Right atrium auricular region (tissue), 2 donors: ENCODE results near the gene DGKZ. TPM values are rescaled to one million over a fixed set of nuclear protein-coding genes. Genes with fewer than 3 reads are reported as not detected.

Experiments used
- DNase-seq: peaks from one replicate; pipeline ENCODE4 v3.0.0-alpha.2; 2019; ENCODE audit warnings: low spot score
- H3K27ac ChIP-seq, 2 donors: fragments of 200-600 bp; sonication (generic); 1 replicate in 1 of 2; 2 replicates in 1 of 2; pipeline ENCODE4 v1.5.1; 2016 to 2019
- H3K27me3 ChIP-seq, 2 donors: fragments of 200-600 bp; sonication (generic); one replicate each; pipeline versions ENCODE4 v1.5.1 to v1.6.0; 2017 to 2019
- H3K36me3 ChIP-seq: fragments of 200-600 bp; sonication (generic); one replicate; pipeline ENCODE4 v1.5.1; 2016
- H3K4me1 ChIP-seq, 2 donors: fragments of 200-600 bp; sonication (generic); one replicate each; pipeline versions ENCODE4 v1.5.1 to v1.6.0; 2017 to 2019
- H3K4me3 ChIP-seq, 2 donors: fragments of 200-600 bp; sonication (generic); 1 replicate in 1 of 2; 2 replicates in 1 of 2; pipeline ENCODE4 v1.5.1; 2017 to 2019; ENCODE audit warnings: mild to moderate bottlenecking in 1 of 2, moderate library complexity in 1 of 2
- H3K9me3 ChIP-seq, 2 donors: fragments of 200-600 bp; sonication (generic); one replicate each; pipeline ENCODE4 v1.5.1; 2019
- CTCF ChIP-seq, 2 donors: fragments of 200-600 bp; sonication (generic); IDR thresholded peaks; one replicate each; pipeline ENCODE4 v1.5.1; 2019; ENCODE audit warnings: antibody characterized with exemption in 2 of 2
- total RNA-seq, 2 donors: library from RNA; depleted of rRNA; stranded (reverse); fragments of >200 nt; gene quantifications; one replicate each; pipeline ENCODE4 v1.1.0, GENCODE V29; 2016

DGKZ gene
- total RNA-seq, 2 donors from 2014 or later = 91.7 to 116 TPM

GRCh38 chr11:46357483-46357936 lies 10.2 kb downstream of the DGKZ start:
- no peak overlapping the region for H3K4me3 ChIP-seq
- no peak for DNase-seq
- H3K27ac ChIP-seq = peak overlapping the region; percentile 6 to 20
- H3K27me3 ChIP-seq = no peaks in the 10 kb centered on the region
- no peaks in the 10 kb centered on the region for H3K9me3 ChIP-seq
- H3K36me3 ChIP-seq = no peaks in the 10 kb centered on the region
- TF ChIP-seq CTCF (IDR thresholded peaks at IDR 0.05) = no peak
- H3K4me1 ChIP-seq = peaks cover 0 to 52% of the 10 kb centered on the region in 2 donors

- H3K4me1 ChIP-seq = peaks cover 5 to 60% of the 10 kb centered on the region in 2 donors
- H3K36me3 ChIP-seq = no peaks in the 10 kb centered on the region
- no peaks in the 10 kb centered on the region for H3K9me3 ChIP-seq
- peak overlapping the region; percentile 88 to 90 for H3K27ac ChIP-seq
- H3K4me3 ChIP-seq = no peak overlapping the region
- no peak for TF ChIP-seq CTCF (IDR thresholded peaks at IDR 0.05)
- no peaks in the 10 kb centered on the region for H3K27me3 ChIP-seq
- no peak for DNase-seq
These were observed 12.7 kb downstream of the DGKZ start for GRCh38 chr11:46359953-46360352.

- Histone ChIP-seq H3K9me3 (no peaks in the 10 kb centered on the region), H3K4me1 (peaks cover 5 to 69% of the 10 kb centered on the region in 2 donors), H3K4me3 (peak overlapping the region in 1 of 2 donors; percentile 52), H3K27ac (peak overlapping the region; percentile 88 to 90), H3K36me3 (no peaks in the 10 kb centered on the region), H3K27me3 (no peaks in the 10 kb centered on the region)
- DNase-seq = no peak
- no peak for TF ChIP-seq CTCF (IDR thresholded peaks at IDR 0.05)
These were observed 13.6 kb downstream of the DGKZ start for GRCh38 chr11:46360878-46361277.

- H3K4me1 ChIP-seq = peaks cover 5 to 76% of the 10 kb centered on the region in 2 donors
These were observed 14.3 kb downstream of the DGKZ start for GRCh38 chr11:46361283-46362155.

More at GRCh38 chr11:46361283-46362155, 14.3 kb downstream of the DGKZ start:
- H3K27ac ChIP-seq = peak overlapping the region; percentile 88 to 90
- peak overlapping the region; percentile 38 to 52 for H3K4me3 ChIP-seq
- H3K36me3 ChIP-seq = no peaks in the 10 kb centered on the region
- no peak for TF ChIP-seq CTCF (IDR thresholded peaks at IDR 0.05)
- DNase-seq = peak; percentile 80
- H3K27me3 ChIP-seq = no peaks in the 10 kb centered on the region
- H3K9me3 ChIP-seq = no peaks in the 10 kb centered on the region
